GM12878 (cell line): Measurements from ENCODE around the gene GTF2IRD1. TPM values are rescaled to one million over a fixed set of nuclear protein-coding genes. Genes with fewer than 3 reads are reported as not detected.

Experiments used
- ATAC-seq: fragments of 200-7000 bp; cut with Tn5 transposase; 3 replicates; pipeline ENCODE4 v1.9.1; 2020; ENCODE audit warnings: mild to moderate bottlenecking, moderate library complexity
- BruUV-seq: library from RNA; stranded (reverse); fragments of 400-500 nt; replicated peaks from 2 replicates; lab custom pipeline; 2021; lab: Mats Ljungman, UMichigan
- CTCF ChIA-PET: fragments of 300-600 bp; sonication (Branson Sonifier 250); formaldehyde crosslinking; extraction: SDS; loops from one replicate; lab custom pipeline; 2021; ENCODE audit warnings: inconsistent platforms; lab: Yijun Ruan, JAX
- POLR2A ChIA-PET: fragments of 350-600 bp; formaldehyde crosslinking; extraction: SDS; loops from one replicate; lab custom pipeline; 2021; ENCODE audit warnings: inconsistent platforms; lab: Charles Lee
- RAD21 ChIA-PET: fragments of 300-600 bp; sonication (Branson Sonifier 250); formaldehyde crosslinking; loops from one replicate; lab custom pipeline; 2023; ENCODE audit warnings: antibody characterized with exemption; ENCODE audit not compliant: unreplicated experiment; lab: Charles Lee
- SMC1A ChIA-PET: fragments of 300-600 bp; sonication (Branson Sonifier 250); formaldehyde crosslinking; loops from one replicate; lab custom pipeline; 2023; ENCODE audit not compliant: unreplicated experiment, uncharacterized antibody; lab: Charles Lee
- DNase-seq: peaks from one replicate; pipeline ENCODE4 v3.0.0-alpha.2; 2011; ENCODE audit warnings: low read depth, low spot score
- FAIRE-seq: peaks from 3 replicates; lab custom pipeline; 2011; peaks lifted over from hg19 to GRCh38; lab: Jason Lieb, UNC
- H2AFZ ChIP-seq: 2 replicates; pipeline ENCODE4 v1.6.0; 2011; ENCODE audit warnings: low read depth, low read length, control low read depth; ENCODE audit not compliant: control insufficient read depth
- H3K27ac ChIP-seq: 2 replicates; pipeline ENCODE4 v1.5.1; 2011; ENCODE audit warnings: control low read depth; ENCODE audit not compliant: control insufficient read depth, insufficient read depth
- H3K27me3 ChIP-seq, 2 experiments: replicated peaks in 1 of 2; 2 replicates each; pipeline versions ENCODE4 v1.6.0 to v1.6.1; 2011; ENCODE audit warnings: low read length in 1 of 2; ENCODE audit not compliant: control insufficient read depth in 2 of 2, insufficient read depth in 2 of 2
- H3K36me3 ChIP-seq, 2 experiments: 2 replicates each; pipeline ENCODE4 v1.5.1; 2011; ENCODE audit warnings: low read length in 1 of 2; ENCODE audit not compliant: control insufficient read depth in 2 of 2, insufficient read depth in 2 of 2
- H3K4me1 ChIP-seq: 2 replicates; pipeline ENCODE4 v1.6.1; 2011; ENCODE audit warnings: mild to moderate bottlenecking, low read length, moderate library complexity, mixed read lengths; ENCODE audit not compliant: control insufficient read depth, insufficient read depth
- H3K4me2 ChIP-seq: 2 replicates; pipeline ENCODE4 v1.6.0; 2011; ENCODE audit warnings: control low read depth; ENCODE audit not compliant: control insufficient read depth, insufficient read depth
- H3K4me3 ChIP-seq: fragments of 200-600 bp; sonication (generic); 2 replicates; pipeline ENCODE4 v1.5.1; 2016
- H3K79me2 ChIP-seq: 2 replicates; pipeline ENCODE4 v1.6.0; 2011; ENCODE audit warnings: low read length; ENCODE audit not compliant: control insufficient read depth, insufficient read depth
- H3K9ac ChIP-seq: 2 replicates; pipeline ENCODE4 v1.8.0; 2011; ENCODE audit warnings: low read length, control low read depth, mixed read lengths; ENCODE audit not compliant: control insufficient read depth, insufficient read depth
- H3K9me3 ChIP-seq: replicated peaks from 3 replicates; pipeline ENCODE4 v1.5.1; 2011; ENCODE audit warnings: mild to moderate bottlenecking, low read length; ENCODE audit not compliant: control insufficient read depth, insufficient read depth
- H4K20me1 ChIP-seq: 2 replicates; pipeline ENCODE4 v1.6.0; 2011; ENCODE audit not compliant: control insufficient read depth, insufficient read depth
- ATF7 ChIP-seq: fragments of 450-650 bp; IDR thresholded peaks from 2 replicates; pipeline ENCODE4 v1.6.1; 2016; ENCODE audit warnings: low read depth, mild to moderate bottlenecking
- BCLAF1 ChIP-seq: fragments of 450-650 bp; IDR thresholded peaks from 2 replicates; pipeline ENCODE4 v1.6.1; 2017; ENCODE audit warnings: antibody characterized with exemption, mild to moderate bottlenecking, moderate library complexity
- E2F4 ChIP-seq: IDR thresholded peaks from 2 replicates; pipeline ENCODE4 v1.6.1; 2012; ENCODE audit warnings: low read depth, low read length, improper control_type of control experiment
- EED ChIP-seq: sonication (generic); IDR thresholded peaks from 2 replicates; pipeline ENCODE4 v1.6.1; 2016; ENCODE audit warnings: antibody characterized with exemption, low read depth
- EP300 ChIP-seq, 2 experiments: fragments of 150-350 bp in 1 of 2; IDR thresholded peaks; 2 replicates each; pipeline ENCODE4 v1.6.1; 2011 to 2012; ENCODE audit warnings: low read depth in 2 of 2, low read length in 2 of 2, borderline replicate concordance in 1 of 2, improper control_type of control experiment in 1 of 2, inconsistent platforms in 1 of 2; ENCODE audit not compliant: control insufficient read depth in 1 of 2
- MEF2A ChIP-seq: IDR thresholded peaks from 2 replicates; pipeline ENCODE4 v1.6.1; 2011; ENCODE audit warnings: low read depth, mild to moderate bottlenecking, low read length, moderate library complexity; ENCODE audit not compliant: insufficient read depth
- POU2F2 ChIP-seq: IDR thresholded peaks from 3 replicates; pipeline ENCODE4 v1.6.1; 2011; ENCODE audit warnings: low read depth, mild to moderate bottlenecking, low read length, borderline replicate concordance
- SPI1 ChIP-seq: IDR thresholded peaks from 2 replicates; pipeline ENCODE4 v1.6.1; 2011; ENCODE audit warnings: low read depth, mild to moderate bottlenecking, low read length, moderate library complexity, borderline replicate concordance; ENCODE audit not compliant: insufficient read depth
- SUZ12 ChIP-seq: fragments of 200-600 bp; sonication (generic); IDR thresholded peaks from one replicate; pipeline ENCODE4 v1.6.1; 2018; ENCODE audit warnings: antibody characterized with exemption, mild to moderate bottlenecking; ENCODE audit not compliant: unreplicated experiment
- USF2 ChIP-seq: IDR thresholded peaks from 2 replicates; pipeline ENCODE4 v1.6.1; 2011; ENCODE audit warnings: low read depth, low read length, improper control_type of control experiment, borderline replicate concordance
- ZBTB33 ChIP-seq: fragments of 450-650 bp; IDR thresholded peaks from 2 replicates; pipeline ENCODE4 v1.6.1; 2017; ENCODE audit warnings: mild to moderate bottlenecking
- ZSCAN29 ChIP-seq: fragments of 450-650 bp; IDR thresholded peaks from 2 replicates; pipeline ENCODE4 v1.6.1; 2017; ENCODE audit warnings: mild to moderate bottlenecking, moderate library complexity
- WGBS: methylation state at CpG from one replicate; pipeline ENCODE4 v1.1.6; 2016; ENCODE audit warnings: low lambda C conversion rate; ENCODE audit not compliant: insufficient replicate concordance, insufficient coverage; ENCODE audit errors: missing lambda C conversion rate; 5-methylcytosine and 5-hydroxymethylcytosine counted together
- in situ Hi-C: fragments of 300-500 bp; cut with MboI; formaldehyde crosslinking; loops from 9 replicates; pipeline ENCODE4 v1.14.3; 2018; ENCODE audit warnings: mixed read lengths
- intact Hi-C: fragments of 100-400 bp; cut with micrococcal nuclease; formaldehyde crosslinking; loops from one replicate; pipeline ENCODE4 v1.14.2; 2022; ENCODE audit not compliant: unreplicated experiment
- polyA plus RNA-seq, 11 experiments: library from polyadenylated mRNA; depleted of rRNA in 4 of 11; unstranded in 6 of 11; stranded (reverse) in 5 of 11; fragments of >200 nt; fragmentation: Nextera tagmentation in 4 of 11; fragmentation: Illumina TruSeq in 1 of 11; extraction: Ambion mirVana in 4 of 11; extraction: Trizol in 1 of 11; gene quantifications; 1 replicate in 1 of 11; 2 replicates in 10 of 11; pipeline versions ENCODE4 v1.2.1 to v1.2.3, GENCODE V29; 2011 to 2016; ENCODE audit warnings: inconsistent platforms in 2 of 11, missing spikeins in 2 of 11, low read depth in 1 of 11
- total RNA-seq, 4 experiments: library from RNA; depleted of rRNA in 3 of 4; stranded (reverse); fragments of >200 nt in 3 of 4; fragmentation: Illumina TruSeq in 1 of 4; extraction: Trizol in 1 of 4; gene quantifications; 2 replicates each; pipeline versions ENCODE4 v1.2.1 to v1.2.3, GENCODE V29; 2013 to 2021

Gene GTF2IRD1
- total and polyA plus RNA-seq, 10 of the 15 experiments (the other 5 are each of a cell fraction or from before 2014, with no cell fraction given), result 0.48 to 3.0 (median 1.3) TPM

GRCh38 chr7:74567318-74567668 is 113.6 kb downstream of the GTF2IRD1 start (continued):
- TF ChIP-seq E2F4 (no peak), ATF7 (no peak), MEF2A (no peak), SPI1 (no peak), POU2F2 (no peak), EP300 (IDR thresholded peaks at IDR 0.05; ENCODE audit: borderline replicate concordance in 1 of 2, control insufficient read depth in 1 of 2, low read depth in 2 of 2, low read length in 2 of 2) (no peak), BCLAF1 (no peak)

GRCh38 chr7:74568658-74569057 is 115.0 kb downstream of the GTF2IRD1 start:
- ChIA-PET RAD21 (interaction anchor here (0.6 to 1.5 kb wide), 3 partner anchors 118 to 150 kb away, joined by 3 read pairs; no protein-coding TSS in a partner anchor), CTCF (interaction anchor here (0.9 to 7.8 kb wide), 4 partner anchors 15 to 149 kb away, joined by 3 to 70 read pairs (median 8); no protein-coding TSS in a partner anchor), SMC1A (interaction anchor here (0.7 to 1.4 kb wide), 3 partner anchors 8 to 19 kb away, joined by 3 read pairs; no protein-coding TSS in a partner anchor), POLR2A (no interaction called here)
- in situ Hi-C loops, result loop anchor here (25.0 kb wide), 1 partner anchor 131 kb away; no protein-coding TSS in a partner anchor
- Histone ChIP-seq H3K4me1 (no peaks in the 10 kb centered on the region), H3K27ac (no peak overlapping the region), H3K9ac (no peak overlapping the region), H3K9me3 (no peaks in the 10 kb centered on the region), H2AFZ (no peak overlapping the region), H4K20me1 (no peaks in the 10 kb centered on the region), H3K79me2 (no peaks in the 10 kb centered on the region), H3K4me2 (no peak overlapping the region), H3K27me3 (no peaks in the 10 kb centered on the region), H3K36me3 (no peaks in the 10 kb centered on the region), H3K4me3 (no peak overlapping the region)
- WGBS, result 43% methylated on average over 5 of the region's 5 CpGs
- ATAC-seq (no peak), DNase-seq (no peak), FAIRE-seq (no peak)
- no TSS peak for BruUV-seq
- intact Hi-C loops, result no loop called here
- TF ChIP-seq SUZ12 (no peak), ZSCAN29 (no peak), ZBTB33 (no peak), USF2 (no peak), EED (no peak)
